ENCODE results near the gene P2RY2.

DNA sequence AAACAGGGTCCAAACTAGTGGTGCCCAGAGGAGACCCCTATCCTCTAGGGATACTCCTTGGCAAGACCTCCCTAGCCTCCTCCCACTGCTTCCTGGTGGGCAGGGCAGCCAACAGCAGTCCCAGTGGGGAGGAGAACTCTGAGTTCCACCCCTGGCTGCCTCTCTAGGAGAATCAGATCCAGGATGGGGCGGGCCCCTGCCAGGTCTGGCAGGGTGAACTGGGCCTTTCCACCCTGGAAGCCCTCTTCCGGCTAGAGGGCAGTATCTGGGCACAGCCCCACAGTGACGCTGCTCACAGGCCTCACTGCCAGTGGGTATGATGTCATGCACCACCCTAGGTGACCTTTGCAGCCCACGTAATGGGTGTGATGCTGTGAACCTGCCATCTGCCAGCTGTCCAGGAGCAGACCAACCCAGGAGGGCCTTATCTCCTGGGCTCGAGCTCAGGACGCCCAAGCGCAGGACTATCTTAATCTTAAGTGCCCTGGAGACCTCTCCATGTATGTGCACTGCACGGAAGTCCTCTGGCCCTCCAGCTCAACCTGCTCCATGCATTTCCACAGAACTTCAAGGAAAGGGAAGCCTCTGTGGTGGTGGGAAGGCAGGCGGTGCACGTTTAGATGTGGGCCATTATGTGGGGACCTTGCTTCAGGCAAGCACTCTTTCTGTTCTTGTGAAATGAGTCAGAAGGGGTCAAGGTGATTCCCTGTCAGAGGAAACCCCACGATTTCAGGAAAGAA lies 44.2 kb upstream of the P2RY2 start:
- TF ChIP-seq, protein P1, sequence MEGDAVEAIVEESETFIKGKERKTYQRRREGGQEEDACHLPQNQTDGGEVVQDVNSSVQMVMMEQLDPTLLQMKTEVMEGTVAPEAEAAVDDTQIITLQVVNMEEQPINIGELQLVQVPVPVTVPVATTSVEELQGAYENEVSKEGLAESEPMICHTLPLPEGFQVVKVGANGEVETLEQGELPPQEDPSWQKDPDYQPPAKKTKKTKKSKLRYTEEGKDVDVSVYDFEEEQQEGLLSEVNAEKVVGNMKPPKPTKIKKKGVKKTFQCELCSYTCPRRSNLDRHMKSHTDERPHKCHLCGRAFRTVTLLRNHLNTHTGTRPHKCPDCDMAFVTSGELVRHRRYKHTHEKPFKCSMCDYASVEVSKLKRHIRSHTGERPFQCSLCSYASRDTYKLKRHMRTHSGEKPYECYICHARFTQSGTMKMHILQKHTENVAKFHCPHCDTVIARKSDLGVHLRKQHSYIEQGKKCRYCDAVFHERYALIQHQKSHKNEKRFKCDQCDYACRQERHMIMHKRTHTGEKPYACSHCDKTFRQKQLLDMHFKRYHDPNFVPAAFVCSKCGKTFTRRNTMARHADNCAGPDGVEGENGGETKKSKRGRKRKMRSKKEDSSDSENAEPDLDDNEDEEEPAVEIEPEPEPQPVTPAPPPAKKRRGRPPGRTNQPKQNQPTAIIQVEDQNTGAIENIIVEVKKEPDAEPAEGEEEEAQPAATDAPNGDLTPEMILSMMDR (IDR thresholded peaks at IDR 0.05; ENCODE audit: low read depth, low read length) = no peak
- no peak for TF ChIP-seq EZH2phosphoT487 (IDR thresholded peaks at IDR 0.05; ENCODE audit: low read depth)
